Fibroblast of lung (primary cell): ENCODE results near the gene PAN2.

Experiments used
- EZH2 ChIP-seq: IDR thresholded peaks from 2 replicates; pipeline ENCODE4 v1.5.1; 2012; ENCODE audit warnings: low read length, control low read depth, mild to moderate bottlenecking; ENCODE audit errors: missing control alignments
- TF ChIP-seq, protein P1 (sequence below), 2 donors: IDR thresholded peaks in 1 of 2; conservative IDR thresholded peaks in 1 of 2; 1 replicate in 1 of 2; 2 replicates in 1 of 2; pipeline ENCODE4 v1.5.1; 2011 to 2012; ENCODE audit warnings: low read length in 2 of 2, control low read depth in 1 of 2, inconsistent platforms in 1 of 2, low read depth in 1 of 2, mild to moderate bottlenecking in 1 of 2

DNA sequence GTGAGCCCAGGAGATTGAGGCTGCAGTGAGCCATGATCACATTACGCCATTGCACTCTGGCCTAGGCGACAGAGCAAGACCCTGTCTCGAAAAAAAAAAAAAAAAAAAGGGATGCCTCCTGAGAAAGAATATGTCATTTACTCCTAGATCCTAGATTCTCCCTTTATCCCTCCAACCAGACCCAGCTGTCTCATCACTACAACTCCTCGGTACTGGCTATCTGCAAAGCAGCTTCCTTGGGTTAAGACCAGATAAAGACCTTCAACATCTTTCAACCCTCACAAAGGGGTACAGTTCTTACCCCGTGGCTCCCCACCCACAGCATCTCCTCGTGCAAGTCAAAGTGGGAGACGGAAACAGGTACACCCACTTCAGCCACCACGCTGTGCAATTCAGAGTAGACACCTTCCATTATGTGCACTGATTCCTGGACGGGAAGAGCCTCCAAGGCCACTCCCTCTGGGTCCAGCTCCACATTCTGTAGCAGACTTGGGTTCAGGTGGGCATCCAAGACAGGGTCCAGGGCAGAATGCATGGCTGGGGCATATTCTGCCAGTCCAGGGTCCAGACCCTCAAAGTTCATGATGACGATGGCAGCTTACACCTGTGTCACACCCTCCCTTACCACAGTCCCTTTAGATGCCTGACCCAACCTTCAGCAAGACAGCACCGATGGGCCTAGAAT, 1.1 kb downstream of the PAN2 start:
- TF ChIP-seq, protein P1, sequence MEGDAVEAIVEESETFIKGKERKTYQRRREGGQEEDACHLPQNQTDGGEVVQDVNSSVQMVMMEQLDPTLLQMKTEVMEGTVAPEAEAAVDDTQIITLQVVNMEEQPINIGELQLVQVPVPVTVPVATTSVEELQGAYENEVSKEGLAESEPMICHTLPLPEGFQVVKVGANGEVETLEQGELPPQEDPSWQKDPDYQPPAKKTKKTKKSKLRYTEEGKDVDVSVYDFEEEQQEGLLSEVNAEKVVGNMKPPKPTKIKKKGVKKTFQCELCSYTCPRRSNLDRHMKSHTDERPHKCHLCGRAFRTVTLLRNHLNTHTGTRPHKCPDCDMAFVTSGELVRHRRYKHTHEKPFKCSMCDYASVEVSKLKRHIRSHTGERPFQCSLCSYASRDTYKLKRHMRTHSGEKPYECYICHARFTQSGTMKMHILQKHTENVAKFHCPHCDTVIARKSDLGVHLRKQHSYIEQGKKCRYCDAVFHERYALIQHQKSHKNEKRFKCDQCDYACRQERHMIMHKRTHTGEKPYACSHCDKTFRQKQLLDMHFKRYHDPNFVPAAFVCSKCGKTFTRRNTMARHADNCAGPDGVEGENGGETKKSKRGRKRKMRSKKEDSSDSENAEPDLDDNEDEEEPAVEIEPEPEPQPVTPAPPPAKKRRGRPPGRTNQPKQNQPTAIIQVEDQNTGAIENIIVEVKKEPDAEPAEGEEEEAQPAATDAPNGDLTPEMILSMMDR (conservative IDR thresholded peaks at IDR 0.05 in 1 of 2, IDR thresholded peaks at IDR 0.05 in 1 of 2; ENCODE audit: low read depth in 1 of 2, low read length in 2 of 2), result no peak
- no peak for TF ChIP-seq EZH2
